GM18499 (cell line): Measurements from ENCODE around the gene MLX.
"Not testable (repeated sequence)": the region's sequence is repeated elsewhere in the genome, so short reads cannot be mapped to it uniquely, and the experiment has no call there.

Experiments
- ATAC-seq: cut with Tn5 transposase; IDR thresholded peaks from one replicate; pipeline ENCODE4 v1.9.1; 2021; ENCODE audit warnings: moderate number of reproducible peaks; ENCODE audit not compliant: insufficient read depth, unreplicated experiment

MLX gene

DNA sequence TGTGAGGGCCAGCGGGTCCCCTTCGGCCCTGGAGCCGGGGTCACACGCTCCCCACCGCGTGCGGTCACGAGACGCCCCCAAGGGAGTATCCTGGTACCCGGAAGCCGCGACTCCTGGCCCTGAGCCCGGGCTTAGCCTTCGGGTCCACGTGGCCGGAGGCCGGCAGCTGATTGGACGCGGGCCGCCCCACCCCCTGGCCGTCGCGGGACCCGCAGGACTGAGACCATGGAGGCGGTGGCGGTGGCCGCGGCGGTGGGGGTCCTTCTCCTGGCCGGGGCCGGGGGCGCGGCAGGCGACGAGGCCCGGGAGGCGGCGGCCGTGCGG is 30.9 kb upstream of the MLX start, which contains the start of gene NAGLU:
Gene NAGLU (plus strand): TSS at position 194 of the 324 bp plus-strand sequence. CDS start 32 bp downstream, at position 226.
- ATAC-seq = no peak

DNA sequence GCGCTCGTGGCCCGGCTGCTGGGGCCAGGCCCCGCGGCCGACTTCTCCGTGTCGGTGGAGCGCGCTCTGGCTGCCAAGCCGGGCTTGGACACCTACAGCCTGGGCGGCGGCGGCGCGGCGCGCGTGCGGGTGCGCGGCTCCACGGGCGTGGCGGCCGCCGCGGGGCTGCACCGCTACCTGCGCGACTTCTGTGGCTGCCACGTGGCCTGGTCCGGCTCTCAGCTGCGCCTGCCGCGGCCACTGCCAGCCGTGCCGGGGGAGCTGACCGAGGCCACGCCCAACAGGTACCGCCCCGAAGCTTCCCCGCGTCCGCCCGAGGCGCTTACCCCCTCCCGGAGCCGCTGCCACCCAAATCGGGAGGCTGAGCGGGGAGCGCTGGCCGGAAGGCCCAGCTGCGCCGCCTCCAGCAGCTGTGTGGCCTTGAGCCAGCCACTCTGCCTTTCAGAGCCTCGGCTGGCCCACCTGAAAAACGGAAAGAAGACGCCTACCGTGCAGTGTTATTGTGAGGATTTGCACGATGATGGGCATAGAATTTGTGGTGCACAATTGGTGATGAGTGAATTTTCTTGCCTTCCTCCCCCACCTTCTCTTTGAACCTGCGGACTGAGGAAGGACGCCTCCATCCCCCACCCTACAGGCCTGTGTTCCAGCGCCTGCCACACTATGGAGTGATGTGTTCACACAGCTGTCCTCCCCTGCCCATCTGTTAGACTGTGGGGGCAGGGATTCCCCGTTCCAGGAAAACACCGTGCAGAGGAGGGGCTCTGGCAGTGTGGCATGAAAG is 30.3 kb upstream of the MLX start:
- no peak for ATAC-seq

DNA sequence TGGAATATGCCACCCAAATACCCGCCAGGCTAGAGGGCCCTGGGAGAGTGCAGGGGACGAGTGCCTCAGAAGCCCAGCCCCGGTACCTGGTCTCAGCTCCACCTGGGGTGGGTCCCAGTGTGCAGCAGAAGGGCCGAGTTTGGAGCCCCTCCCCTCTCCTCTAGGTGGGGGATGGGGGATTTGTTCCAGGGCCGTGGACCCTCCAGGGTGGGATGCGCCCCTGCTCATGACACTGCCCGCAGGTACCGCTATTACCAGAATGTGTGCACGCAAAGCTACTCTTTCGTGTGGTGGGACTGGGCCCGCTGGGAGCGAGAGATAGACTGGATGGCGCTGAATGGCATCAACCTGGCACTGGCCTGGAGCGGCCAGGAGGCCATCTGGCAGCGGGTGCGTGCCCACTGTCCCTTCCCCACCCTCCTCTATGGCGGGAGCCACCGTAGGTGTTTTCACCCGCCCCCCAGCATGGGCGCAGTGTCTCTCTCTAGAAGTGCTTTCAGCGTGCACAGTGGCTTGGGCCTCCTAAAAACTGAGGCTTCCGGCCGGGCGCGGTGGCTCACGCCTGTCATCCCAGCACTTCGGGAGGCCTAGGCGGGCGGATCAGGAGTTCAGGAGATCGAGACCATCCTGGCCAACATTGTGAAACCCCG is 29.6 kb upstream of the MLX start:
- ATAC-seq = no peak

DNA sequence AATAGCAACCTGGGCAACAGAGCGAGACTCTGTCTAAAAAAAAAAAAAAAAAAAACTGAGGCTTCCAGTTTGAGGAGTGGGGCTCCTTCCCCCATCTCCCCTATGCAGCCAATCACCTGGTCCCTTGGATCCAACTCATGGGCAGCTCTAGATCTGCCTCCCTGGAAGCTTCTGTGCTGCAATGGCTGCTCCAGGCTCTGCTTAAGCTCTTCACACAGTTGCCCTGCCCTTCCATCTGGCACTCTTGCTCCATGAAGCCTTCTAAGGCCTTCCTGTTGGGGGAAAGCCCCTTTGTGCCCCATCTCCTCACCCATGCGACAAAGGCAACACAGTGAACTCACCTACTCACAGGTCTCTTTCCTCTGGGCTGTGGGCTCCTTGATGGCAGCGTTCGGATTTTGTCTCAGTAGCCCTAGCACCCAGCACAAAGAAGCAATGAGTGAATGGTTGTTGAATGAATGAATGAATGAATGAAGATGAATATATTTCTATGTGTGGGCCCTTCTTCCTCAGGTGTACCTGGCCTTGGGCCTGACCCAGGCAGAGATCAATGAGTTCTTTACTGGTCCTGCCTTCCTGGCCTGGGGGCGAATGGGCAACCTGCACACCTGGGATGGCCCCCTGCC is 29.0 kb upstream of the MLX start:
- ATAC-seq = no peak

DNA sequence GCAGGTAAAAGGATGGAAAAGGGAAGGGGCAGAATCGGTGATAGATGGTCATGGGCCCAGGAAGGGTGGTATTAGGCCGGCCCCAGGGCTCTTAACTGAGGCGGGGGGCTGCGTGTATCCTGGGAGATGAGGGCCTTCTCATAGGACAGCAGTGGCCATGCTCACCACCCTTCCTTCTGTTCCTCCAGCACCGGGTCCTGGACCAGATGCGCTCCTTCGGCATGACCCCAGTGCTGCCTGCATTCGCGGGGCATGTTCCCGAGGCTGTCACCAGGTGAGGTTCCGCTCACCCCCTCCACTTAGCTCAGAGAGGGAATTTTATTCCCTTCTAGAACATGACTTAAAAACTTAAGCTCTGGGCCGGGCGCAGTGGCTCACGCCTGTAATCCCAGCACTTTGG is 28.4 kb upstream of the MLX start:
- no peak for ATAC-seq

DNA sequence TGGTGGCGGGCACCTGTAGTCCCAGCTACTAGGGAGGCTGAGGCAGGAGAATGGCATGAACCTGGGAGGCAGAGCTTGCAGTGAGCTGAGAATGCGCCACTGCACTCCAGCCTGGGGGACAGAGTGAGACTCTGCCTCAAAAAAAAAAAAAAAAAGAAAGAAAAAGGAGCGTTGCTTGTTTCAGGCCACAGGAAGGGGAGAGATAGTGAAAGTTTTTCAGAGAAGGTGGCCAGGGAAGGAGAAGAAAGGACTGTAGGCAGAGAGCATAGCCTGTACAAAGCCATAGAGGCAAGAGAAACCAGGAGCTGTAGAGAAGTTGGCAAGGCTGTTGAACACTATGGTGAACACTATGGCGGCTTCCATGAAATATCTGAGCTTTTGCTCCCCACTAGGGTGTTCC is 26.3 kb upstream of the MLX start:
- not testable (repeated sequence) for ATAC-seq

DNA sequence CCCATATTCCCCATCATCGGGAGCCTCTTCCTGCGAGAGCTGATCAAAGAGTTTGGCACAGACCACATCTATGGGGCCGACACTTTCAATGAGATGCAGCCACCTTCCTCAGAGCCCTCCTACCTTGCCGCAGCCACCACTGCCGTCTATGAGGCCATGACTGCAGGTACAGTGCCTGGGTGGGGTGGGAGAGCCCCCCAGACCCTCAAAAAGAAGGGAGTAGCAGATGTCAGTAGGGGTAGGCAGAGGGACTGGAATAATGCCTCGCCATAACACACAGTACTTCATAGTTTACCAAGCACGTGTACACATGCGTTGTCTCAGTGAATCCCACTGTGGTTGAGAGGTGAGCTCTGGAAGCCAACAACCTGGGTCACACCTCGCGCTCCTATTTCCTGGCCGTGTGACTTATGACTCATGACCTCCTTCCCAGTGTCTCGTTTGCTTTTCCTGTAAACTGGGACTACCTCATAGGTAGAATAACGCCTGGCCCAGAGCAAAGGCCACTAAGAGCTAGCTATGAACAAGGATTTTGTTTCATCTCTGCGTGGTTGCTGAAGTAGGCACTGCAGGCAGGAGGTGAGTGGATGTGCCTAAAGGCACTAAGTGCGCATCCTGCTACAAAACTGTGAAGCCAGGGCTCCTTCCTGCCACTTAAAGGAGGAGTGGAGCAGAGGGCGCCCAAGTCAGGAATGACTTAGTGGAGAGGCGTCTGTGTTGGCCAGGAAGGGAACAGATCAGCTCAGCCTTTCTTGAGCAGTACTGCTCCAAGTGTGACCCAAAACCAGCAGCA is 25.7 kb upstream of the MLX start:
- ATAC-seq = no peak

DNA sequence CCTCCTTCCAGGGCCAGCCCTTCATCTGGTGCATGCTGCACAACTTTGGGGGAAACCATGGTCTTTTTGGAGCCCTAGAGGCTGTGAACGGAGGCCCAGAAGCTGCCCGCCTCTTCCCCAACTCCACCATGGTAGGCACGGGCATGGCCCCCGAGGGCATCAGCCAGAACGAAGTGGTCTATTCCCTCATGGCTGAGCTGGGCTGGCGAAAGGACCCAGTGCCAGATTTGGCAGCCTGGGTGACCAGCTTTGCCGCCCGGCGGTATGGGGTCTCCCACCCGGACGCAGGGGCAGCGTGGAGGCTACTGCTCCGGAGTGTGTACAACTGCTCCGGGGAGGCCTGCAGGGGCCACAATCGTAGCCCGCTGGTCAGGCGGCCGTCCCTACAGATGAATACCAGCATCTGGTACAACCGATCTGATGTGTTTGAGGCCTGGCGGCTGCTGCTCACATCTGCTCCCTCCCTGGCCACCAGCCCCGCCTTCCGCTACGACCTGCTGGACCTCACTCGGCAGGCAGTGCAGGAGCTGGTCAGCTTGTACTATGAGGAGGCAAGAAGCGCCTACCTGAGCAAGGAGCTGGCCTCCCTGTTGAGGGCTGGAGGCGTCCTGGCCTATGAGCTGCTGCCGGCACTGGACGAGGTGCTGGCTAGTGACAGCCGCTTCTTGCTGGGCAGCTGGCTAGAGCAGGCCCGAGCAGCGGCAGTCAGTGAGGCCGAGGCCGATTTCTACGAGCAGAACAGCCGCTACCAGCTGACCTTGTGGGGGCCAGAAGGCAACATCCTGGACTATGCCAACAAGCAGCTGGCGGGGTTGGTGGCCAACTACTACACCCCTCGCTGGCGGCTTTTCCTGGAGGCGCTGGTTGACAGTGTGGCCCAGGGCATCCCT is 23.5 kb upstream of the MLX start:
- no peak for ATAC-seq

DNA sequence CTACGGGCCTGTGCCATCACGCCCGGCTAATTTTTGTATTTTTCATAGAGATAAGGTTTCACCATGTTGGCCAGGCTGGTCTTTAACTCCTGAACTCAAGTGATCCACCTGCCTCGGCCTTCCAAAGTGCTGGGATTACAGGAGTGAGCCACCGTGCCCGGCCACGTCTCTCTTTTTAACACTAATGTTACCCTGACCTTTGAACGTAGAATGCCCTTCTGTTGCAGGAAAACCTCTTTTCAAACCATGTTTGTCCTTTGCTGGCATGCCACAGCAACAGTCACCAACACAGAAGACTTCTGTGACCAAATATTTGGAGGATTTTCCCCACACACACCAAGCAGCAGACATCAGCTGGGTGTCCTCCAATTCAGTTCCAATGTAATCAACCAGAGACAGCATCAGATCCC is 22.0 kb upstream of the MLX start:
- no peak for ATAC-seq

DNA sequence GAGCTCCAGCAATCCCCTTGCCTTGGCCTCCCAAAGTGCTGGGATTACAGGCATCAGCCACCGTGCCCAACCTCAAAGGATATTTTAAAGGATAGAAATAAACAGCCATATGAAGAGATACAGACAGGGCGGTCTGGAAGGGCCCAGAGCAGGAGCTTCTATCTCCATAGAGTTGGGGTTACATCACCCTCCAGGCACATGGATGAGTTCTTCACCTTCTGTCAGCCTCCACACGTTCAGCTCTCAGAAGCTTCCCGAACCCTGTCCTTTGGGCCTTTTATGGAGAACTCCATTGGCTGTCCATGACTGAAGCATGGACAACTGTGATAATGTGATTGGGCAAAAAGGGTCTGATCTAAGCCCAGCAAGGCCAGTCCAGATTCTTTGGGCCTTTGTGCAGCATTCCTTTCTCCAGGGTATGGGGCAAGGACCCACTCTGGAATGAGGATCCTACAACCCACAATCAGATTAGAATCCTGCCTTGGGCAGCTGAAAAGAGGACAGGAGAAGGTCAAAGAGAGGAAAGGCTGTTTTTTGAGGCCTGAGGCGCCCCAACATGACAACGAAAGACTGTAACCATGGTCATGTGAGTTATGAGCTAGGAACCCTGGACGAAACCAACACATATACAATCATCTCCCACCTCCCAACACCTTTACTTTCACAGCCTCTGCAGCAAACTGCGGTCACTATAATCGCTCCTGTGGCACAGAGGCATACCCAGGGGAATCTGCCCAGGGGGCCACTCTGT is 21.0 kb upstream of the MLX start:
- ATAC-seq = not testable (repeated sequence)

DNA sequence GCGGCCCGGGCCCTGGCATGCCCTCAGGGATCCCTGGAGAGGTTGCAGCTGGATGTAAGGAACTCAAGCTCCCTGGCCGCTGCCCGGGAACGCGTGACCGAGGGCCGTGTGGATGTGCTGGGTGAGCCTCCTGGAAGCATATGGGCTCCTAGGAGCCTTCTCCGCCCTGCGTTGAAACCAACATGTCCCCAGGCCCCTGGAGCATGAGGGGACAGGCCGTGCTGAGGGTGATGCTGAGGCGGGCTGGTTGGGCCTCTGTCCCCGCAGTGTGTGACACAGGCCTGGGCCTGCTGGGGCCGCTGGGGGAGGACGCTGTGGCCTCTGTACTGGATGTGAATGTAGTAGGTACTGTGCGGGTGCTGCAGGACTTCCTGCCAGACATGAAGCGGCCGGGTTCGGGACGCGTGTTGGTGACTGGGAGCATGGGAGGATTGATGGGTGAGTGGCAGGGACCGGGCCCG is 19.9 kb upstream of the MLX start:
- ATAC-seq = no peak

DNA sequence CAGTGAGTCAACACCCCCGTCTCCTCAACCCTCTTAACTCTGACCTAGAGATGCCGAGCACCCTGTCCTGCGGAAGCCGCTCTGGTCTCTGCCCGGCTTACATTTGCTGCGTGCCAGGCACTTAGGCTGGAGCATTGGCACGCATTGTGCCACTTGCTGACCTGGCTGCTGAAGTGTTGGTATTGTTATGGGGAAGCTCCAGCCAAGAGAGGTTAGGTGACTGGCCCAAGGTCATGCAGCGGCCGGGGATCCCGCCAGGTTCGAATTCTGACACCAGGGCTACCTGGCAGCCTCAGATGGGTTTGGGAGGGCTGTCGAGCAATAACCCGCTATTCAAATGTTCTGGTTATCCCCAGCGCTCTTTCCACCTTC is 19.2 kb upstream of the MLX start:
- ATAC-seq = no peak

DNA sequence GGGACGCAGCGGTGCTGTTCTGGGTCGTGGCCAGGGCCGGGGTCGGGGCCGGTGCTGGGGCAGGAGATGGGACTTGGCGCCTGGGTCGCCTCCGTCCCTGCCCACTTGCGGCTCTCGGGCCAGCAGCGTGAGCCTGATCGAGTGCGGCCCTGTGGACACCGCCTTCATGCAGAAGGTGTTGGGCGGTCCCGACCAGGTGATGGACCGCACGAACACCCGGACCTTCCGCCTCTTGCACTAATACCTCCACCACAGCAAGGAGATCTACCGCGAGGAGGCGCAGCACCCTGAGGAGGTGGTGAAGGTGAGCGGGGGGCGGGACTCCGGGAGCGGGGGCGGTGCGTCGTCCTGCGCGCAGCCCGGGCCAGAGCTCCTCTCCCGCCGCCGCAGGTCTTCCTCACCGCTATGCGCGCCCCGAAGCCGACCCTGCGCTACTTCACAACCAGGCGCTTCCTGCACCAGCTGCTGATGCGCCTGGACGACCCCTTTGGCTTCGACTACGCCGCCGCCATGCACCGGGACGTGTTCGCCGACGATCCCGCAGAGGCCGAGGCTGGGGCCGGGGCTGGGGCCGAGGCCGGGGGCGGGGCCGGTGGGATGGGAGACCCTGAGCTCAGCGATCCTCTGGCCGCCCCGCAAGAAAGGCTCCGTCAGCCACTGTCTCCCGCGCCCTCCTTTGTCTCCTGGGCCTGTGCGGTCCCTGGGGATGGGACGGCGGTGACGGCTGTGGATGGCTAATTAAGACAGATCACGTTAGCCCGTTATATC is 18.6 kb upstream of the MLX start:
- no peak for ATAC-seq

DNA sequence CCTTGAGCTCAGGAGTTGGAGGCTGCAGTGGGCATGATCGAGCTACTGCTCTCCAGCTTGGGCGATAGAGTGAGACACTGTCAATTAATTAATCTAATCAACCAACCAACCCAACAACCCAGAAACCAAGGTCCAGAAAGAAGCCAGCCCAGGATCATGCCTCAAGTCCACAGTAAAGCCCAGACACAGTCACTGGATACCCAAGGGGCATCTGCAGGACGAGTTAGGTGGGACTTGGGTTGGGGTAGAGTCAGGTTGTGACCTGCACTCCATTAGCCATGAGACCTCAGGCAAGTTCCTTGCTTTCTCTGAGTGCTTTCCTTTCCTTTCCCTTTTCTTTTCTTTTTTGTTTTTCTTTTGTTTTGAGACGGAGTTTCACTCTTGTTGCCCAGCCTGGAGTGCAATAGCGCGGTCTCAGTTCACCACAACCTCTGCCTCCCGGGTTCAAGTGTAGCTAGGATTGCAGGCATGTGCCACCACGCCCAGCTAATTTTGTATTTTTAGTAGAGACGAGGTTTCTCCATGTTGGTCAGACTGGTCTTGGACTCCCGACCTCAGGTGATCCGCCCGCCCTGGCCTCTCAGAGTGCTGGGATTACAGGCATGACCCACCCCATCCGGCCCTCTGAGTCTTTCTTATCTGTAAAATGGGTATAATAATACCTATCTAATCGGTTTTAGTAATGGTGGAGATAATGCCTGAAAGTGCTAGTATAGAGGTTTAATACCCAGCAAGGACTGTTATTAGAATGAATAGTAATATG is 17.7 kb upstream of the MLX start:
- ATAC-seq = no peak

DNA sequence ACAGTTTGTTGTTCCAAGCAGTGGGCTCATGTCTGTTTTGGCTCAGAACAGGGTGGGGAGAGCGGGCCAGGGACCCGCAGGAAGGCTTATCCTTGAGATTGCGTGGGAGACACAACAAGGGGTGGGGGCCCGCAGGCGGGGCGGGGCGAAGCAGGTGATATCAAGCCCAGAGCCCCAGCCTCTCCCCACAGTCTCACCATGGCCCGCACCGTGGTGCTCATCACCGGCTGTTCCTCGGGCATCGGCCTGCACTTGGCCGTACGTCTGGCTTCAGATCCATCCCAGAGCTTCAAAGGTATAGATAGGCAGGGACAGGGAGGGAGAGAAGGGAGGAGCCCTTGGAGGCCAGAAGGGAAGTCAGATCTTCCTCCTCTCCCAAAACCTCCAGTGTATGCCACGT is 14.2 kb upstream of the MLX start, which contains the start of gene HSD17B1:
Gene HSD17B1 (plus strand): TSS at position 188 of the 400 bp plus-strand sequence. CDS start 11 bp downstream, at position 199.
- ATAC-seq = not testable (repeated sequence)

DNA sequence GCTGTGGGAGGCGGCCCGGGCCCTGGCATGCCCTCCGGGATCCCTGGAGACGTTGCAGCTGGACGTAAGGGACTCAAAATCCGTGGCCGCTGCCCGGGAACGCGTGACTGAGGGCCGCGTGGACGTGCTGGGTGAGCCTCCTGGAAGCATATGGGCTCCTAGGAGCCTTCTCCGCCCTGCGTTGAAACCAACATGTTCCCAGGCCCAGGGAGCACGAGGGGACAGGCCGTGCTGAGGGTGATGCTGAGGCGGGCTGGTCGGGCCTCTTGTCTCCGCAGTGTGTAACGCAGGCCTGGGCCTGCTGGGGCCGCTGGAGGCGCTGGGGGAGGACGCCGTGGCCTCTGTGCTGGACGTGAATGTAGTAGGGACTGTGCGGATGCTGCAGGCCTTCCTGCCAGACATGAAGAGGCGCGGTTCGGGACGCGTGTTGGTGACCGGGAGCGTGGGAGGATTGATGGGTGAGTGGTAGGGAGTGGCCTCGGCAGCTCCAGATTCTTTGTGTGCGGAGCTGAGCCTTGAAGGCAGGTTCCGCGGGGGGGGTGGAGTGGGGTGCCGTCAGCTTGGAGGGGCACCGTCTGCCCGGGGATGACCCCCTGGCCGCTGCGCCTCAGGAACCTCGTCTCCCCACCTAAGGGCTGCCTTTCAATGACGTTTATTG is 13.6 kb upstream of the MLX start:
- ATAC-seq = no peak

DNA sequence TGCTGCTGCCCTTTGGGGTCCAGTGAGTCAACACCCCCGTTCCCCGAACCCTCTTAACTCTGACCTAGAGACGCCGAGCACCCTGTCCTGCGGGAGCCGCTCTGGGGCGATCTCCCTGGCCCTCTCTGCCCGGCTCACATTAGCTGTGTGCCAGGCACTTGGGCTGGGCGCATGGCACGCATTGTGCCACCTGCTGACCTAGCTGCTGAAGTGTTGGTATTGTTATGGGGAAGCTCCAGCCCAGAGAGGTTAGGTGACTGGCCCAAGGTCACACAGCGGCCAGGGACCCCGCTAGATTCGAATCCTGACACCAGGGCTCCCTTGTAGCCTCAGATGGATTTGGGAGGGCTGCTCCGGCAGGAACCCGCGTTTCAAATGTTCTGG is 13.0 kb upstream of the MLX start:
- no peak for ATAC-seq
